Effector memory CD8-positive, alpha-beta T cell (primary cell): ENCODE results near the gene PYDC1.
"Not testable (repeated sequence)": the region's sequence is repeated elsewhere in the genome, so short reads cannot be mapped to it uniquely, and the experiment has no call there.

Experiments used
- ATAC-seq: fragments of 150-1000 bp; cut with Tn5 transposase; replicated peaks from 2 replicates; pipeline ENCODE4 v1.10.0; 2021; ENCODE audit warnings: mild to moderate bottlenecking, moderate library complexity
- DNase-seq, 3 experiments: peaks; one replicate each; pipeline ENCODE4 v3.0.0; 2021
- H3K27ac Mint-ChIP-seq, 2 donors: one replicate each; pipeline ENCODE4 v1.8.0; 2022; ENCODE audit warnings: mild to moderate bottlenecking in 2 of 2, mixed read lengths in 2 of 2, moderate library complexity in 2 of 2
- H3K27me3 Mint-ChIP-seq, 2 donors: one replicate each; pipeline ENCODE4 v1.8.0; 2022; ENCODE audit warnings: mixed read lengths in 2 of 2
- H3K36me3 Mint-ChIP-seq: one replicate; pipeline ENCODE4 v1.8.0; 2022; ENCODE audit warnings: mild to moderate bottlenecking, moderate library complexity, mixed read lengths; ENCODE audit not compliant: insufficient read depth
- H3K4me1 Mint-ChIP-seq, 2 donors: one replicate each; pipeline ENCODE4 v1.8.0; 2022; ENCODE audit warnings: low read depth in 2 of 2, mixed read lengths in 2 of 2
- H3K4me3 Mint-ChIP-seq, 2 donors: one replicate each; pipeline ENCODE4 v1.8.0; 2022; ENCODE audit warnings: mild to moderate bottlenecking in 2 of 2, mixed read lengths in 2 of 2, moderate library complexity in 2 of 2
- H3K9me3 Mint-ChIP-seq, 2 donors: one replicate each; pipeline ENCODE4 v1.8.0; 2022; ENCODE audit warnings: mixed read lengths in 2 of 2
- total RNA-seq, 9 experiments: gene quantifications; one replicate each; lab custom pipeline; 2026; lab: John Stamatoyannopoulos, UW

Gene PYDC1
- total RNA-seq: 0 reads per million in 9 experiments

- H3K4me3 Mint-ChIP-seq: peak within 1 kb of the TSS; percentile 76 to 84
- ATAC-seq: peak; percentile 37
- DNase-seq: no peak
- H3K9me3 Mint-ChIP-seq: no peaks in the 10 kb centered on the region
- H3K27me3 Mint-ChIP-seq: peaks cover 39 to 76% of the 10 kb centered on the region in 2 donors
- H3K36me3 Mint-ChIP-seq: peaks cover 8% of the 10 kb centered on the region
- no peak within 1 kb of the TSS for H3K27ac Mint-ChIP-seq
- H3K4me1 Mint-ChIP-seq: peaks cover 14 to 20% of the 10 kb centered on the region in 2 donors
These were observed at the start of gene PYDC1 for GRCh38 chr16:31216422-31217135. PYDC1 (minus strand) TSS chr16:31217135; CDS start chr16:31217028, 107 bp downstream.

- ATAC-seq (peak; percentile 96), DNase-seq (peak; percentile 42 to 49 (median 43))
- Mint-ChIP-seq H3K9me3 (no peaks in the 10 kb centered on the region), H3K27me3 (peaks cover 0 to 9% of the 10 kb centered on the region in 2 donors), H3K4me3 (peak overlapping the region; percentile 66 to 70), H3K4me1 (peaks cover 38 to 45% of the 10 kb centered on the region in 2 donors), H3K27ac (peak overlapping the region; percentile 94 to 97), H3K36me3 (peaks cover 27% of the 10 kb centered on the region)
These were observed 48.7 kb upstream of the PYDC1 start for GRCh38 chr16:31265329-31266245.

- Mint-ChIP-seq H3K27me3 (no peaks in the 10 kb centered on the region), H3K4me3 (peak overlapping the region; percentile 76 to 78), H3K4me1 (peaks cover 43 to 45% of the 10 kb centered on the region in 2 donors), H3K27ac (peak overlapping the region; percentile 15 to 83), H3K9me3 (no peaks in the 10 kb centered on the region), H3K36me3 (peaks cover 27% of the 10 kb centered on the region)
- ATAC-seq (no peak), DNase-seq (no peak)
These were observed 45.1 kb upstream of the PYDC1 start for GRCh38 chr16:31262084-31262483.

- no peaks in the 10 kb centered on the region for H3K9me3 Mint-ChIP-seq
- peak overlapping the region; percentile 76 to 78 for H3K4me3 Mint-ChIP-seq
- peaks cover 14% of the 10 kb centered on the region for H3K36me3 Mint-ChIP-seq
- no peak for ATAC-seq
- H3K27ac Mint-ChIP-seq: peak overlapping the region; percentile 70 to 81
- peaks cover 35 to 36% of the 10 kb centered on the region in 2 donors for H3K4me1 Mint-ChIP-seq
- H3K27me3 Mint-ChIP-seq: no peaks in the 10 kb centered on the region
- DNase-seq: no peak
These were observed 43.4 kb upstream of the PYDC1 start for GRCh38 chr16:31260136-31260931.

GRCh38 chr16:31258366-31258765 is 41.4 kb upstream of the PYDC1 start:
- Mint-ChIP-seq H3K9me3 (no peaks in the 10 kb centered on the region), H3K36me3 (peaks cover 9% of the 10 kb centered on the region), H3K4me3 (no peak overlapping the region), H3K27me3 (no peaks in the 10 kb centered on the region), H3K4me1 (peaks cover 36 to 37% of the 10 kb centered on the region in 2 donors), H3K27ac (peak overlapping the region in 1 of 2 donors; percentile 51)
- DNase-seq (no peak), ATAC-seq (no peak)

- Mint-ChIP-seq H3K9me3 (no peaks in the 10 kb centered on the region), H3K4me3 (no peak overlapping the region), H3K27ac (no peak overlapping the region), H3K4me1 (peaks cover 24% of the 10 kb centered on the region in 2 donors), H3K27me3 (no peaks in the 10 kb centered on the region), H3K36me3 (peaks cover 4% of the 10 kb centered on the region)
- ATAC-seq (no peak), DNase-seq (no peak)
These were observed 39.5 kb upstream of the PYDC1 start for GRCh38 chr16:31256466-31256865.

- peak overlapping the region; percentile 24 to 28 for H3K4me3 Mint-ChIP-seq
- DNase-seq (no peak), ATAC-seq (peak; percentile 44)
- H3K4me1 Mint-ChIP-seq: peaks cover 8 to 10% of the 10 kb centered on the region in 2 donors
- peaks cover 4% of the 10 kb centered on the region for H3K36me3 Mint-ChIP-seq
- H3K27me3 Mint-ChIP-seq: no peaks in the 10 kb centered on the region
- peak overlapping the region; percentile 3 to 49 for H3K27ac Mint-ChIP-seq
- no peaks in the 10 kb centered on the region for H3K9me3 Mint-ChIP-seq
These were observed 36.7 kb upstream of the PYDC1 start for GRCh38 chr16:31253642-31254045.

- DNase-seq (no peak), ATAC-seq (no peak)
- Mint-ChIP-seq H3K36me3 (no peaks in the 10 kb centered on the region), H3K27me3 (no peaks in the 10 kb centered on the region), H3K4me1 (peaks cover 8 to 10% of the 10 kb centered on the region in 2 donors), H3K9me3 (no peaks in the 10 kb centered on the region), H3K4me3 (no peak overlapping the region), H3K27ac (no peak overlapping the region)
These were observed 34.5 kb upstream of the PYDC1 start for GRCh38 chr16:31251435-31251834.

GRCh38 chr16:31250782-31251384 is 33.9 kb upstream of the PYDC1 start:
- Mint-ChIP-seq H3K4me1 (peaks cover 8 to 10% of the 10 kb centered on the region in 2 donors), H3K36me3 (no peaks in the 10 kb centered on the region), H3K4me3 (no peak overlapping the region), H3K9me3 (no peaks in the 10 kb centered on the region), H3K27ac (no peak overlapping the region), H3K27me3 (no peaks in the 10 kb centered on the region)
- DNase-seq (no peak), ATAC-seq (no peak)

- H3K27ac Mint-ChIP-seq: no peak overlapping the region
- ATAC-seq (no peak), DNase-seq (no peak)
- no peak overlapping the region for H3K4me3 Mint-ChIP-seq
- H3K36me3 Mint-ChIP-seq: no peaks in the 10 kb centered on the region
- H3K4me1 Mint-ChIP-seq: peaks cover under 1 to 2% of the 10 kb centered on the region in 2 donors
- no peaks in the 10 kb centered on the region for H3K27me3 Mint-ChIP-seq
- H3K9me3 Mint-ChIP-seq: no peaks in the 10 kb centered on the region
These were observed 31.4 kb upstream of the PYDC1 start for GRCh38 chr16:31248344-31248743.

GRCh38 chr16:31246296-31246695 is 29.4 kb upstream of the PYDC1 start:
- ATAC-seq (no peak), DNase-seq (no peak)
- Mint-ChIP-seq H3K27me3 (no peaks in the 10 kb centered on the region), H3K4me3 (no peak overlapping the region), H3K36me3 (no peaks in the 10 kb centered on the region), H3K27ac (no peak overlapping the region), H3K9me3 (no peaks in the 10 kb centered on the region), H3K4me1 (peaks cover 0 to 2% of the 10 kb centered on the region in 2 donors)

- not testable (repeated sequence) for H3K36me3 Mint-ChIP-seq, H3K27me3 Mint-ChIP-seq, H3K9me3 Mint-ChIP-seq, H3K4me3 Mint-ChIP-seq, DNase-seq, H3K4me1 Mint-ChIP-seq, H3K27ac Mint-ChIP-seq, ATAC-seq
These were observed 28.7 kb upstream of the PYDC1 start for GRCh38 chr16:31245598-31245997.
